ENCODE data around the gene METRN. TPM values are rescaled to one million over a fixed set of nuclear protein-coding genes. Genes with fewer than 3 reads are reported as not detected.
A peak's percentile ranks its signal among the peaks of the same experiment; 100 is the strongest.
"Not testable (repeated sequence)": the region's sequence is repeated elsewhere in the genome, so short reads cannot be mapped to it uniquely, and the experiment has no call there.

Gene METRN
- total and polyA plus RNA-seq, 5 experiments from 2014 or later, result 13.1 to 40.9 (median 22.1) TPM

DNA sequence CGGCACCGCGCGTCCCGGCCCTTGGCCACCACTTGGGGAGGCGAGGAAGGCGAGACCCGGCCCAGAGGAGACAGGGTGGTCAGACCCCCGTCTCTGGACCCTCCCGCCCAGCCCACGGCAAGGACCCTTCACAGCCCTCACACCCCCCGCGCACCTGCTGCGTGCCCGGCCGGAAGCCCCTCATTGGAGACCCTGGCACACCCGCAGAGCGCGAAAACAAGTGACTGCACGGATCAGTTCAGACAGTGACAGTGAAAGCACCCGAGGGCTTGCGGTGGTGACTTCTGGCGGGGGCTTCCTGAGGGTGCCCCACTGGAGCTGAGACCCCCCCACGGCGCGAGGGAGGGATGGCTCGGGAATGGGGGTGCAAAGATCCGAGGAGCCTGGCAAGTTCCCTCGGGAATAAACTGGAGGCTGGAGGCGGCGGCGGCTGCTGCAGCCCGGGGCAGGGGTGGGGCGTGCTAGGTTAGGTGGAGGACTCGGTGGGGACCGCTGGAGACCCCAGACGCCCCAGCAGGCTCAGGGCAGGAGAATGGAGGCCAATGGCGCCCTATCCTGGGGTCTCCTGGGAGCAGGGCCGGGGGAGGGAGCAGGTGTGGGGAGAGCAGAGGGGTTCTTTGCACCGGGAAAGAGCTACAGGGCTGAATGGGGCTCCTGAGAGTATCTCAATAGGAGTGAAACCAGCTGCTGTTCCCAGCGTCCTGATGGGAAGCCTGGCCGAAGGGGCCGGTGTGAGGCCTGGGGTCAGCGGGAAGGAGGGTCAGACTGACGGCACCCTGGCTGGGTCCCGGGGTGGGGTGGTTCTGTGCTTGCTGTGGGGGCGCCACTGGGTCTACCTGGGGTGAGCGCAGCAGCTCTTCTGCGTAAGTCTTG lies 8.5 kb upstream of the METRN start:
- Mint-ChIP-seq H3K36me3 (peaks cover 0 to 4% (median 0%) of the 10 kb centered on the region in 3 donors), H3K27ac (peak overlapping the region in 1 of 10 donors; percentile 13), H3K4me1 (peaks cover 0 to 14% (median 7%) of the 10 kb centered on the region in 4 donors), H3K27me3 (peaks cover 10 to 68% (median 23%) of the 10 kb centered on the region in 5 donors), H3K4me3 (peak overlapping the region in 8 of 10 donors; percentile 7 to 55 (median 34)), H3K9me3 (no peaks in the 10 kb centered on the region)
- POLR2A ChIA-PET, result interaction anchor here (1.4 to 21.0 kb wide), 3 partner anchors 10 to 28 kb away, joined by 3 to 411 read pairs (median 4); partner anchors contain the start of genes CCDC78, CIAO3 and HAGHL
- no peak for DNase-seq
- ATAC-seq, result peak in 1 of 2 donors; percentile 32

DNA sequence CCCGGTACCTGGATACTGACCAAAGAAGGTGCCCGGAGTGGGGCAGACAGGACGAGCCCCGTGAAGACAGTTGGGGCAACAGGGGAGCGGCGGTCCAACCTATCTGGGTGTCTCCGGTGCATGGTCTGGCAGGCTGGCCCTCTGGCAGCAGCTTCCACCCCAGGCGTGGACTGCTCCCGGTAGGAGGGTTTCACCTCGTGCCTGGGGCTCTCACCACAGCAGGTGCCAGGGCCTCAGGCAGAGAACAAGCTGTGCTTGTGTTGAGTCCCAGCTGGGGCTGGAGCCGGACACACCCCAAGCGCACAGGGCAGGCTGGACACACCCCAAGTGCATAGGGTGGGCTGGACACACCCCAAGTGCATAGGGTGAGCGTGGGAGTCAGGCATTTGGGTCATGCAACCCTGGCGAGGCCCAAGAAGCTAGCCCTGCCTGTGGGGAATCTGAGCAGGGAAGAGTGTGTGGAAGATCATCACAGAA lies 7.8 kb upstream of the METRN start:
- Mint-ChIP-seq H3K4me1 (peaks cover 0 to 12% (median 7%) of the 10 kb centered on the region in 4 donors), H3K27me3 (peaks cover 10 to 68% (median 22%) of the 10 kb centered on the region in 5 donors)
- POLR2A ChIA-PET, result interaction anchor here (1.5 to 21.0 kb wide), 2 partner anchors 9 to 28 kb away, joined by 3 to 411 read pairs; partner anchors contain the start of genes CCDC78, CIAO3 and HAGHL

DNA sequence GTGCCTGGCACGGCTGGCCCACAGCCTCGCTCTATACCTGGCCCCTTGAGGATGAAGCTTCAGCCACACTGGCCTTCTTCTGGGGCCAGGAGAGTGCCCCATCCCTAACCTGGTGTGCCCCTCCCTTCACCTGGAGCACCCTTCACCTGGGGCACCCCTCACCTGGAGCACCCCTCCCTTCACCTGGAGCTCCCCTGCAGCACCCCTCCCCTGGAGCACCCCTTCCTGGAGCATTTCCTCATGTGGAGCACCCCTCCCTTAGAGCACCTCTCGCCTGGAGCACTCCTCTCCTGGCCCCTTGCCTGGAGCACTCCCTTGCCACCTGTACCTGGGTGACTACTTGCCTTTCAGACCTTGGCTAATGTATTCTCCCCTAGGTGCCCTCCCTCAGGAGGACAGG lies 6.9 kb upstream of the METRN start:
- peak overlapping the region in 1 of 10 donors; percentile 29 for H3K27ac Mint-ChIP-seq

More for the DNA sequence above, 7.8 kb upstream of the METRN start:
- Mint-ChIP-seq H3K36me3 (peaks cover 0 to 4% (median 0%) of the 10 kb centered on the region in 3 donors), H3K27ac (no peak overlapping the region), H3K4me3 (peak overlapping the region in 1 of 10 donors; percentile 45), H3K9me3 (no peaks in the 10 kb centered on the region)
- ATAC-seq (no peak), DNase-seq (no peak)

DNA sequence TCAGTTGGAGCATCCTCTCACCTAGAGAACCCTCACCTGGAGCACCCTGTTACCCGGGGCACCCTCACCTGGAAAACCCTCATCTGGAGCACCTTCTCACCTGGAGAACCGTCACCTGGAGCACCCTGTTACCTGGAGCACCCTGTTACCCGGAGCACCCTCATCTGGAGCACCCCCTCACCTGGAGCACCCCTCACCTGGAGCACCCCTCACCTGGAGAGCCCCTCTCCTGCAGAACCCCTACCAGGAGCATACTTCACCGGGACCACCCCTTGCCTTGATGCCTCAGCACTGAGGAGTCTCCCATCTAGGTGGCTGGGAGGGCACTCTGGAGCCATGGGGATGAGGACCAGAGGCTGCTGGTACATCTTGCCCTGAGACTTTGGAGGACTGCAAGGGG lies 6.0 kb upstream of the METRN start:
- Mint-ChIP-seq H3K36me3 (peaks cover 0 to 4% (median 0%) of the 10 kb centered on the region in 3 donors), H3K27me3 (peaks cover 6 to 58% (median 16%) of the 10 kb centered on the region in 5 donors), H3K4me1 (peaks cover 2 to 18% (median 6%) of the 10 kb centered on the region in 4 donors), H3K4me3 (no peak overlapping the region), H3K27ac (no peak overlapping the region), H3K9me3 (no peaks in the 10 kb centered on the region)
- no peak for DNase-seq
- POLR2A ChIA-PET, result interaction anchor here (1.8 to 21.0 kb wide), 2 partner anchors 14 to 26 kb away, joined by 8 to 411 read pairs; partner anchors contain the start of genes CCDC78, CIAO3 and HAGHL
- no peak for ATAC-seq

More for the DNA sequence above, 6.9 kb upstream of the METRN start:
- no peak for ATAC-seq
- peaks cover 6 to 61% (median 16%) of the 10 kb centered on the region in 5 donors for H3K27me3 Mint-ChIP-seq
- no peaks in the 10 kb centered on the region for H3K9me3 Mint-ChIP-seq
- peaks cover 0 to 4% (median 0%) of the 10 kb centered on the region in 3 donors for H3K36me3 Mint-ChIP-seq
- POLR2A ChIA-PET, result interaction anchor here (0.7 to 21.0 kb wide), 3 partner anchors 8 to 27 kb away, joined by 3 to 411 read pairs (median 3); partner anchors contain the start of genes ANTKMT, CCDC78, CIAO3 and HAGHL
- H3K4me3 Mint-ChIP-seq, result peak overlapping the region in 3 of 10 donors; percentile 36 to 47 (median 41)
- H3K4me1 Mint-ChIP-seq, result peaks cover 0 to 14% (median 6%) of the 10 kb centered on the region in 4 donors
- DNase-seq, result no peak

DNA sequence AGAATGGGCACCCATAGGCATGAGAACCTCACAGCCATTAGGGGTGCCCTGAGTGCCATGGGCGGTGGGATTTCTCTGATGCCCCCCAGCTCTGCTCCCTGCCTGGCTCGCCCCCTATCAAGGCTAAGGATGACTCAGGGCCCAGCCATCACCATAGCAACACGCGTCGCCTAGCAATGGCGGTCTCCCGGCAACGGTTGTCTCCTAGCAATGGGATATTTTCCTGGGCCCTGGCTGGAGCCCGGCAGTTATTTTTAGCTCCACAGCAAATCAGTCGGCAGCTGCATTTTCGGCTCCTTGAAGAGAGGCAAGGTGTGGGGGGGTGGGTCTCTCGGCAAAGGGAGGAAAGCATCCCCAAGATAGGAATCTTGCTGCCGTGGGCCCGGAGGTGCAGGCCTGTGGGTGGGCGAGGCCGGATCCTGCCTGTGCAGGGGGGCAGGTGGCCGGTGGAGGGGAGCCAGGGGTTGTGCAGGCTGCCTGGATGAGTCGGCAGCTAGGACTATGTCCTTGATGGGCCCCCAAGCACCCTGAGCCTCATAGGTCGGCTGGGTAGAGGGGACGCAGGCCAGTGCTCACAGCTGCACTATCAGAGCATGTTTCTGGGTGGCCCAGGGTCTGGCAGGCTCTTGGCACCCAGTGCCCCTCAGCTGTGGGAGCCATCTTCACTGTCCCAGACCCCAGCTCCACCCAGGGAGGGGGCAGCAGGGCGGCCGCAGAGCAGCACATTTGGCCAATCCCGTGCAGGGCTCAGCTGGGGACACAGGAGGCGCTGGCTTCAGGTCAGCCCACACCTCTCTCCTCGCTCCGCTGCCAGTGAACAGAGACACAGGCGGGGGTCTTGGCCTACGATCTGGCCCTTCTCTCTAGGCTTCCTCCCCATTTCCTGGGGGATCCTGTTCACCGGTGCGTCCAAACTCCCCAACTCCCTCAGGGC lies 5.1 kb upstream of the METRN start:
- H3K27me3 Mint-ChIP-seq, result peaks cover 6 to 50% (median 16%) of the 10 kb centered on the region in 5 donors
- no peak for DNase-seq
- POLR2A ChIA-PET, result interaction anchor here (1.5 to 21.0 kb wide), 3 partner anchors 11 to 25 kb away, joined by 4 to 411 read pairs (median 8); partner anchors contain the start of genes ANTKMT, CCDC78, CIAO3 and HAGHL

DNA sequence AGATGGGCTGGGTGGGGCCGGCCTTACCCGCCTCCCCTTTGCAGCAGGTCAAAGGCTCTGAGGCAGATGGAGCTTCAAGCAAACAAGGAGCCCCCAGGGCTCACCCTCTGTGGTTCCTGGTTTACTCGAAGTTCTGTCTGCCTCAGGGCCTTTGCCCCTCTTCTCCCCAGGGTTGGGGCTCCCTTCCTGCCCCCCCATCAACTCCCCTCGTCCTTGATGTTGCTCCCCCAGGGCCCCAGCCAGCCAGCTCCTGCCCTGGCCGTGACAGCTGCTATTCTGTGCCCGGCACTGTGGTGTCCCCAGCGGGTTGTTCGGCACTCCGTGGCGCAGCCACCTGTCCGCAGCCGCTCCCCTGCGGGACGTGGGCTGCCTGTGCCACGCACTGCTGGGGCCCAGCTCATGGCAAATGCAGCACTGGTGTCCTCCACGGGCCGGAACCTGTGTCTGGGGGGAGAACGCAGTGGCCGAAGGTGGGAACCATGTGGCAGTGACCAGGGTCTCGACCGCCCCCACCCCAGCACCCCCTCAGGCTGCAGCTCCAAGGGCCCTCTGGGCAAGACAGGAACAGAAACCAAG lies 4.3 kb upstream of the METRN start:
- Mint-ChIP-seq H3K27me3 (peaks cover 6 to 49% (median 16%) of the 10 kb centered on the region in 5 donors), H3K36me3 (peaks cover 0 to 4% (median 0%) of the 10 kb centered on the region in 3 donors), H3K4me1 (peaks cover 6 to 20% (median 9%) of the 10 kb centered on the region in 4 donors), H3K4me3 (no peak overlapping the region), H3K27ac (no peak overlapping the region), H3K9me3 (no peaks in the 10 kb centered on the region)
- POLR2A ChIA-PET, result interaction anchor here (1.5 to 21.0 kb wide), 3 partner anchors 11 to 24 kb away, joined by 4 to 411 read pairs (median 8); partner anchors contain the start of genes ANTKMT, CCDC78, CIAO3 and HAGHL
- no peak for DNase-seq
- no peak for ATAC-seq

More for the DNA sequence above, 5.1 kb upstream of the METRN start:
- Mint-ChIP-seq H3K27ac (no peak overlapping the region), H3K4me1 (peaks cover 6 to 20% (median 9%) of the 10 kb centered on the region in 4 donors), H3K4me3 (no peak overlapping the region), H3K9me3 (no peaks in the 10 kb centered on the region), H3K36me3 (peaks cover 0 to 4% (median 0%) of the 10 kb centered on the region in 3 donors)
- no peak for ATAC-seq

DNA sequence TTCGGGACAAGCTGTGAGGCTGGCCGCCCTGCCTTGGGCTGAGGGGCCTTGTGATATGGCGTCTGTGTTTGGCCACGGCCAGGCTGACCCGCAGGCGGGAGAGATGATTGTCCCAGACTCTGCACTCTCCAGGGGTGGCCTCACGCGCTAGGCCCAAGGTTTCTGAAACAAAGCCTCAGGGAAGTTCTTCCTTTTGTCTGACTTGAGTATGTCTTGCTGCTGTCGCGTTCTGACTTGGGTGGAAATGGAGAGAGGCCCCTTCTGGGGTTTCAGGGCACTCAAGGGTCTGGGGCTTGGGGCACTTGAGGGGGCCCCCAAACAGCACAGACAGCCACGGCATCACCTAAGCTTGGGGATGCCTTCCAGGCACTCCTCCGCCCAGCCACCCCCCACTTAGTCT lies 3.8 kb upstream of the METRN start:
- Mint-ChIP-seq H3K4me1 (peaks cover 7 to 23% (median 9%) of the 10 kb centered on the region in 4 donors), H3K27ac (no peak overlapping the region), H3K9me3 (no peaks in the 10 kb centered on the region), H3K36me3 (peaks cover 0 to 4% (median 0%) of the 10 kb centered on the region in 3 donors), H3K27me3 (peaks cover 6 to 49% (median 16%) of the 10 kb centered on the region in 5 donors), H3K4me3 (no peak overlapping the region)
- POLR2A ChIA-PET, result interaction anchor here (0.6 to 21.0 kb wide), 4 partner anchors 10 to 24 kb away, joined by 3 to 411 read pairs (median 6); partner anchors contain the start of genes ANTKMT, CCDC78, CIAO3 and HAGHL
- ATAC-seq (no peak), DNase-seq (no peak)

DNA sequence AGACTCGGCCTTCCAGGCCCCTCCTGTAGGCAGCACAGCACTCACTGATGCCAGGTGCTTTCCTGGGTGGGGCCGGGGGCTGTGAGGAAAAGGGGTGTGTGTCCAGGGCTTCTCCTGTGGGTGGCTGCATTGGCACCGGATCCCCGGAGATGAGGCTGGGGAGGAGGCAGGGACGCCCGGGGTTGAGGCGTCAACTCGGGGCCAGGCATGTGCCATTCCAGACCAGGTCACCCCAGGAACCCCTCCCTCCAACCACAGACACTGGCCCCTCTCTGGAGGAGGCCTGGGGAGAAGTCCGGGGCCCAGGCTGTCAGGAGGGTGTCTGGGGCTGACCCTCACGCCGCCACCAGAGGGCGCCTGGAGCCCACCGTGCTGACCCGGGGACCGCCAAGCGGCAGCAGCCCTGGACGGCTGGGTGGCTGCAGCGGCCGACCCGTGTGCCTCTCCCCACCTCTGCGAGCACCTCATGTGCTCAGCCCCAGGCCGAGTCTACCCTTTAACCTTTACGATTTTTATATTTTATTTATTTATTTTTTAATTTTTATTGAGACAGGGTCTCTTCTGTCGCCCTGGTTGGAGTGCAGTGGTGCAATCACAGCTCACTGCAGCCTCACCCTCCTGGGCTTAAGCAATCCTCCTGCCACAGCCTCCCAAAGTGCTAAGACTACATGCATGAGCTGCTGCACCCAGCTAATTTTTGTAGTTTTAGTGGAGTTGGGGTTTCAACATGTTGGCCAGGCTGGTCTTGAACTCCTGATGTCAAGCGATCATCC lies 3.2 kb upstream of the METRN start:
- H3K36me3 Mint-ChIP-seq, result peaks cover 0 to 2% (median 0%) of the 10 kb centered on the region in 3 donors
- H3K27me3 Mint-ChIP-seq, result peaks cover 6 to 43% (median 12%) of the 10 kb centered on the region in 5 donors
- DNase-seq (peak; percentile 53 to 88 (median 77)), ATAC-seq (peak; percentile 53 to 63)
- H3K4me1 Mint-ChIP-seq, result peaks cover 8 to 22% (median 13%) of the 10 kb centered on the region in 4 donors
- POLR2A ChIA-PET, result interaction anchor here (0.6 to 21.0 kb wide), 5 partner anchors 9 to 74 kb away, joined by 3 to 411 read pairs (median 9); partner anchors contain the start of genes ANTKMT, CCDC78, CIAO3 and HAGHL
- no peaks in the 10 kb centered on the region for H3K9me3 Mint-ChIP-seq
- H3K27ac Mint-ChIP-seq, result no peak overlapping the region
- no peak overlapping the region for H3K4me3 Mint-ChIP-seq

DNA sequence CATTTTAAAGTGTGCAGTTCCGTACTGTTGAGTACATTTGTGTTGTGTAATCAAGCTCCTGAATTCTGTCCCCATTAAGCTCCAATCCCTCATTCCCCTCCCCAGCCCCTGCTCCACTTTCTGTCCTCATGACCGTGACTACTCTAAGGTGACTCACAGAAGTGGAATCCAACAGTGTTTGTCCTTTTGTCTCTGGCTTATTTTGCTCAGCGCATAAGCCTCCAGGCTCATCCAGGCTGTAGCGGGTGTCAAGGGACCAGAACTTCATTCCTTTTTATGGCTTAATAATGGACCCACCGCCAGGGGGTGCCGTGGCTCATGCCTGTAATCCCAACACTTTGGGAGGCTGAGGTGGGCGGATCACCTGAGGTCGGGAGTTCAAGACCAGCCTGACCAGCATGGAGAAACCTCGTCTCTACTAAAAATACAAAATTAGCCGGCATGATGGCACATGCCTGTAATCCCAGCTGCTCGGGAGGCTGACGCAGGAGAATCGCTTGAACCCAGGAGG lies 2.1 kb upstream of the METRN start:
- not testable (repeated sequence) for H3K36me3 Mint-ChIP-seq, ATAC-seq, H3K9me3 Mint-ChIP-seq
- H3K27ac Mint-ChIP-seq, result peak overlapping the region in 1 of 10 donors; percentile 52
- peaks cover 4 to 35% (median 10%) of the 10 kb centered on the region in 5 donors for H3K27me3 Mint-ChIP-seq
- DNase-seq, result peak in 1 of 10 donors; percentile 50
- POLR2A ChIA-PET, result interaction anchor here (0.6 to 21.0 kb wide), 4 partner anchors 8 to 73 kb away, joined by 3 to 411 read pairs (median 10); partner anchors contain the start of genes ANTKMT, CCDC78, CIAO3 and HAGHL
- H3K4me3 Mint-ChIP-seq, result peak overlapping the region in 6 of 10 donors; percentile 15 to 41 (median 28)
- H3K4me1 Mint-ChIP-seq, result peaks cover 8 to 20% (median 13%) of the 10 kb centered on the region in 4 donors

DNA sequence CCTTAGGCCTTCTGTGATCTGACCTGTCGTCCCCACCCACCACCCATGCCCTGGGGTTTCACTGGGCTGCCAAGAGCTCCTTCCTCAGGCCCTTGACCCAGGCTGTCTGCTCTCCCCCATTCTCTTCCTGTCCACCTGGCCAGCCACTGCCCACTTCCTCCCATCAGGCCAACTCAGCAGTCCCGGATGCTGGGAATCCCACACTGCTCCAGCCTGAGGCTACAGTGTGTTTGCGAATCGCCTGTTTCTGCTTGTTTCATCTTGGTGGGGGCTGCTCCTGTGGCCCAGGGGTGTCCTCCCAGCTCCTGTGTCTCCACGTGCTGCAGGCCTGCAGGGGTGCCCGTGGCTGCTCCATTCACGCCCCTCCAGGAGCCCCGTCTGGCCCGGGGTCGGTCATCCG lies 839 bp upstream of the METRN start:
- H3K4me3 Mint-ChIP-seq, result peak overlapping the region; percentile 18 to 75 (median 30)
- POLR2A ChIA-PET, result interaction anchor here (2.4 to 21.0 kb wide), 3 partner anchors 21 to 75 kb away, joined by 9 to 411 read pairs (median 10); partner anchors contain the start of genes CCDC78, CHTF18, CIAO3 and HAGHL
- H3K27ac Mint-ChIP-seq, result no peak overlapping the region

More for the DNA sequence above, 839 bp upstream of the METRN start:
- ATAC-seq (no peak), DNase-seq (no peak)
- Mint-ChIP-seq H3K4me1 (peaks cover 10 to 29% (median 19%) of the 10 kb centered on the region in 4 donors), H3K36me3 (no peaks in the 10 kb centered on the region), H3K9me3 (no peaks in the 10 kb centered on the region), H3K27me3 (peaks cover 0 to 22% (median 0%) of the 10 kb centered on the region in 5 donors)

Data from naive thymus-derived CD8-positive, alpha-beta T cell (primary cell).